ENCODE data around the gene USP46.

USP46 gene

DNA sequence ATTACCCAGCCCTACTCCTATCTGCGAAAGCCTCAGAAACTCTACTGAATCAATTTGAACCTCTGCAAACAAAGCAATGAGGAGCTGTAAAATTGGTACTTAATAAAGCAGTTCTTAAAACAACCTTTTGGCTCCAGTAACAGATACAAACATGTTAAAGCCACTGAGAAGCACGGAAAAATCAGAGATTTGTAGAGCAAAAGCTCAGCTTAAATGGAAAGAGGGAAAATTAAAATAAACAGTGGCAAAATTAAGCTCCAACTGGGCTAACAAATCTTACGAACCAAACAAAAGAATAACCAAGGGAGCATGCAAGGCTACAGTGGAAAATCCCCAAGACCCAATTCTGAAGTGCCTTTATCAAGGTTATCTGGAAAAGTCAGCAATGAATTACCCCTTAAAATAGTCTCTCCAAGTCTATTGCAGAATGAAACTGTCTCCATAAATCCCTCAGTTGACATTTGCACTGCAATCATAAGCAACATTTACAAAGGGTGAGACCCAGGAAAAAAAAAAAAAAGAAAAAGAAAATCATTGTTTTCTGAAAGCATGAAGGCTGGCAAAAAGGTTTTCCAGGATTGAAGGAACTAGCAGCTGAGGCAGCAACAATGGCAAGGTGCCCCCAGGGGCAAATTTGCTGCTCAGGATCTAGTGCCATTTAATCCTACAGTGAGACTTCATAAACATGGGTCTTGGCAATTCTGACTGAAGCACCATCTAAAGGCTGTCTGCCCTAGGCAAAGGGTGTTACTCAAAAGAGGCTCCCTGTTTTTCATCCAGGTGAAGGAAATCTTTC is 40.1 kb downstream of the USP46 start:
- Histone ChIP-seq H3K27me3 (replicated peaks; ENCODE audit: control insufficient read depth, insufficient read depth, low read length) (no peaks in the 10 kb centered on the region), H3K36me3 (ENCODE audit: control insufficient read depth, insufficient read depth, low read length, severe bottlenecking) (no peaks in the 10 kb centered on the region), H3K9ac (ENCODE audit: low read length) (no peak overlapping the region), H3K9me3 (ENCODE audit: control insufficient read depth, low read length) (no peaks in the 10 kb centered on the region), H3K4me1 (ENCODE audit: control insufficient read depth, insufficient read depth, low read length) (peaks cover 6% of the 10 kb centered on the region), H3K4me3 (ENCODE audit: low read length) (no peak overlapping the region)
- DNase-seq (ENCODE audit: low read depth) = no peak

DNA sequence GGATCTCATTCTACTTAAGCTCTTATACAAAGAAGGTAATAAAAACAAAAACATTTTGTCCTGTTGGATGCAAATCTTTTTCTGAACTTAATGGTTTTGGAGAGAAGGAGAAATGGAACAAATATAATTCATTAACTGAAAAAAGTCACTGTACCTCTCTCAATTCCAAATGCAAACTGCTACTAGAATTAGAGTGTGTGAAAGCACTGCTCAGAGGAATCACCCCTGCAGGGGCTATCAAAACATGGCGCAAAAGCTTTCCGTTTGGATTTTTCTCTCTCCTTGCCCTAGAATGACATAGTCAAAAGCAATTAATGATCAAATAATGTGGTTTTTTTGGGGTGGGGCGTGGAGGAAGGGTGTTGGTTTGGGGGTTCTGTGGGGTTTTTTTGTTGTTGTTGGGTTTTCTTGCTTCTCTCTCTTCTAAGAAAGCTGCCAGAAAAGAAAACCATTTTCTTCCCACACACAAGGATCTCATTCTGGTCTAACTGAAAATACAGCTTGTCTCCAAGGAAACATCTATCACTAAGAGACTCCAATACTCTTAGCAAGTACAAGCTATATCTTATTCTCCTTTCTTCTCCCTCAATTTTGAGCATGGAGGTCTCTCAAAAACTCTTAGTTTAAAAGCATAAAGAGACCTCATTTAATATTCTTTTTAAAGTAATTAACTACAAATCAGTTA is 41.6 kb downstream of the USP46 start:
- Histone ChIP-seq H3K27me3 (replicated peaks; ENCODE audit: control insufficient read depth, insufficient read depth, low read length) (no peaks in the 10 kb centered on the region), H3K9me3 (ENCODE audit: control insufficient read depth, low read length) (no peaks in the 10 kb centered on the region), H3K9ac (ENCODE audit: low read length) (no peak overlapping the region), H3K4me3 (ENCODE audit: low read length) (no peak overlapping the region), H3K36me3 (ENCODE audit: control insufficient read depth, insufficient read depth, low read length, severe bottlenecking) (peaks cover 3% of the 10 kb centered on the region), H3K4me1 (ENCODE audit: control insufficient read depth, insufficient read depth, low read length) (peaks cover 6% of the 10 kb centered on the region)
- DNase-seq (ENCODE audit: low read depth) = no peak

DNA sequence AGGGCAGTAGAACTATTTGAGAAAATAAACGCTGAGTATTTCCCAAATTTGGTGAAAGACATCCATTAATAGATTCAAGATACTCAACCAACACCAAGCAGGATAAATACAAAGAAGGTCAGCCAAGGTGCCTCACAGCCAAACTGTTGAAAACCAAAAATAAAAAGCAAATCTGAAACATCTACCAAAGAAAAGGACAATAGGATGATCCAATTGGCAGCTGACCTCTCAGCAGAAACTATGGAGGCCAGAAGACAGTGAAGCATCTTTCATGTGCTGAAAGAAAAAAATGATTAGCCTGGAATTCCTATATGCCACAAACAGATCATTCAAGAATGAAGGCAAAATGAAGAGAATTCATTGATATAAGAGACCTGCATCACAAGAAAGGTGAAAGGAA is 44.9 kb downstream of the USP46 start:
- H3K27me3 ChIP-seq (replicated peaks; ENCODE audit: control insufficient read depth, insufficient read depth, low read length) = no peaks in the 10 kb centered on the region
- no peak overlapping the region for H3K4me3 ChIP-seq (ENCODE audit: low read length)
- peaks cover 11% of the 10 kb centered on the region for H3K36me3 ChIP-seq (ENCODE audit: control insufficient read depth, insufficient read depth, low read length, severe bottlenecking)
- no peak for DNase-seq (ENCODE audit: low read depth)
- H3K9me3 ChIP-seq (ENCODE audit: control insufficient read depth, low read length) = no peaks in the 10 kb centered on the region
- peaks cover 4% of the 10 kb centered on the region for H3K4me1 ChIP-seq (ENCODE audit: control insufficient read depth, insufficient read depth, low read length)
- H3K9ac ChIP-seq (ENCODE audit: low read length) = no peak overlapping the region

DNA sequence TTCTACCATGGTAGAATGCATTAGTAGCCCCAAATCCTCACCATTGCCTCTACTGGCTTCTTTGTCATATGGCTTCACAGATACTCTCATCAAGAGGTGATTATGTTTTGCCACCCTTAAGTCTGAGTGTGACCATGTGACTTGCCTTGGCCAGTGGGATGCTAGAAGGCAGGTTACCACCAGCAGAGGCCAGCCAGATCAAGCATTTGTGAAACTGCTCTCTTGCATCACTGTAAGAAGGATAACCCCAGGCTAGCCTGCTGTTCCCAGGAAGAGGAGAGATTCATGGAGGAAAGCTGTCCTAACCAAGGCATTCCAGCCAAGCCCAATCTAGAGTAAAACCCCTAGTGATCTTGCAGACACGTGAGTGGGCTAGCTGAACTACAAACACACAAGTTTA is 46.8 kb downstream of the USP46 start:
- no peaks in the 10 kb centered on the region for H3K27me3 ChIP-seq (replicated peaks; ENCODE audit: control insufficient read depth, insufficient read depth, low read length)
- H3K36me3 ChIP-seq (ENCODE audit: control insufficient read depth, insufficient read depth, low read length, severe bottlenecking) = peaks cover 25% of the 10 kb centered on the region
- H3K4me1 ChIP-seq (ENCODE audit: control insufficient read depth, insufficient read depth, low read length) = no peaks in the 10 kb centered on the region
- H3K9ac ChIP-seq (ENCODE audit: low read length) = no peak overlapping the region
- H3K9me3 ChIP-seq (ENCODE audit: control insufficient read depth, low read length) = no peaks in the 10 kb centered on the region
- no peak for DNase-seq (ENCODE audit: low read depth)
- H3K4me3 ChIP-seq (ENCODE audit: low read length) = no peak overlapping the region

DNA sequence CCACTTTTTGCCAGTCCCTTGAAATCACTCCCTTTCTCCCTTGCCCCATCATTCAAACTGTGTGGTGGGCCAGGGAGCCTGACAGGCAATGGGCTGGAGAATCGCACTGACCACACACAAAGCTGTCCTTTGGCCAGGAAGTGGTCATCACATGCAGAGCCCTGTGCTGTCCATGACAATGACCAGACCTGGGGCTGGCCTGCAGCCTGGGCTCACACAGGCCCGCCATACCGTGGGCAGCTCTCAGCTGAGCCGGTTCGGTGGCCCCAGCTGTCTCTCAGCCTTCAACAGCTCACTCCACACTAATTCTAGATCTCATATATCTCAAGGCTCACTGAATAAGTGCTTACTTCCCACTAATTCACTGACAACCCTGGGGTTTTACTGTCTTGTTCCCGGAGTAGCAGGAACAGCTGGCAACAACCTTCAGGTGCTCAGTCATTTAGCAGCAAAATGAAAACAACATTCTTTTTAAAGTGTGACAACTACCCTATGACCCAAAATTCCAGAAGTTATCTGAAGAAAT is 48.0 kb downstream of the USP46 start:
- H3K36me3 ChIP-seq (ENCODE audit: control insufficient read depth, insufficient read depth, low read length, severe bottlenecking) = peaks cover 25% of the 10 kb centered on the region
- no peaks in the 10 kb centered on the region for H3K9me3 ChIP-seq (ENCODE audit: control insufficient read depth, low read length)
- no peak for DNase-seq (ENCODE audit: low read depth)
- H3K27me3 ChIP-seq (replicated peaks; ENCODE audit: control insufficient read depth, insufficient read depth, low read length) = no peaks in the 10 kb centered on the region
- H3K9ac ChIP-seq (ENCODE audit: low read length) = no peak overlapping the region
- no peaks in the 10 kb centered on the region for H3K4me1 ChIP-seq (ENCODE audit: control insufficient read depth, insufficient read depth, low read length)
- no peak overlapping the region for H3K4me3 ChIP-seq (ENCODE audit: low read length)

DNA sequence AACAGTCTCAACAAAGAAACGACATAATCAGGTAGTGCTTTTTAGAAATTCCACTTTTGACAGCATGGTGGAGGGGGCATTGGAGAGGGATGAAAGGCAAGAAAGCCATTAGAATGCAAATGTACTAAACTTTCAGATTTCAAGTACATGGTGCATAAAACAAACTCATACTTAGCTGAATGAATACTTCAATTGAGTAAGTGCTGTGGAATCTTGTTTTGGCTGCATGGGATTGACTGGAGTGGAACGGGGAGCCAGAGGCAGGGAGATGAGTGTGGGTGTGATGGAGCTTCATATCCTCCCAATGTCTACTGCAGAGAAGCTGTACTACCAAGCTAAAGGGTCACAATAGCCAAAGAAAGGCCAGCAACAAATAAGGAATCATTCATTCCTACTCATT is 52.4 kb downstream of the USP46 start:
- no peak overlapping the region for H3K9ac ChIP-seq (ENCODE audit: low read length)
- DNase-seq (ENCODE audit: low read depth) = peak; percentile 24
- H3K27me3 ChIP-seq (replicated peaks; ENCODE audit: control insufficient read depth, insufficient read depth, low read length) = no peaks in the 10 kb centered on the region
- peaks cover 56% of the 10 kb centered on the region for H3K36me3 ChIP-seq (ENCODE audit: control insufficient read depth, insufficient read depth, low read length, severe bottlenecking)
- H3K9me3 ChIP-seq (ENCODE audit: control insufficient read depth, low read length) = no peaks in the 10 kb centered on the region
- H3K4me1 ChIP-seq (ENCODE audit: control insufficient read depth, insufficient read depth, low read length) = no peaks in the 10 kb centered on the region
- no peak overlapping the region for H3K4me3 ChIP-seq (ENCODE audit: low read length)

DNA sequence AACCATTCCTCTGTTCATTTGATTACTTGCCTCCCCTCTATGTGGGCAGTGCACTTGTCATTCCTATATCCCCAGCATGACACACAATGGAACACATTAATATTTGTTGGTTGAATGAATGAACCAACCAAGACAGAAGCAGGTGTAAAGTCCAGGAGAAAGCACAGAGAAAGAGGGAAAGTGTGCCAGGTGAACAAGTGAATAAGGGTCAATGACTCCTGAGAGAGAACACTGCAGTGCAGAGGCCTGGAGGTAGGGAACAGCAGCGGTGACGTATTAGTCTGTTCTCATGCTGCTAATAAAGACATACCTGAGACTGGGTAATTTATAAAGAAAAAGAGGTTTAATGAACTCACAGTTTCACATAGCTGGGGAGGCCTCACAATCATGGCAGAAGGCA is 53.1 kb downstream of the USP46 start:
- Histone ChIP-seq H3K36me3 (ENCODE audit: control insufficient read depth, insufficient read depth, low read length, severe bottlenecking) (peaks cover 60% of the 10 kb centered on the region), H3K9me3 (ENCODE audit: control insufficient read depth, low read length) (no peaks in the 10 kb centered on the region), H3K27me3 (replicated peaks; ENCODE audit: control insufficient read depth, insufficient read depth, low read length) (no peaks in the 10 kb centered on the region), H3K9ac (ENCODE audit: low read length) (no peak overlapping the region), H3K4me3 (ENCODE audit: low read length) (no peak overlapping the region), H3K4me1 (ENCODE audit: control insufficient read depth, insufficient read depth, low read length) (no peaks in the 10 kb centered on the region)
- DNase-seq (ENCODE audit: low read depth) = no peak

DNA sequence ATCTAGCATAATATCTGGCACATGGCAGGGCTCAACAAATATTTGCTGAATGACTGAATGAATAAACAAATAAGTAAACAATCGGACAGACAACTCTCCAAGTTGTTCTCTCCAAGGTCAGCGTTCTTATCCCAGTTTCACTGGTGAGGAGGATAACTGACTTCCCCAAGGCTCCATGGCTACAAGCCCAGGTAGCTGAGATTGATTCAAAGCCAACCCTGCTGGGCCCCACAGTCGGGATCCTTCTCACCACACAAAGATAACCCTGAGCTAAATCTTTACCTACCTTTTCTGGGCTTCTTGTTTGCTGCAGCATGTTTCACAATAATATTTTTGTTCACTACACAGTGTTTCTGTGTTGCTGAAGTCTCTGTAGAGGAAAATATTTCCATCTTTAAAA is 54.9 kb downstream of the USP46 start:
- Histone ChIP-seq H3K4me3 (ENCODE audit: low read length) (no peak overlapping the region), H3K27me3 (replicated peaks; ENCODE audit: control insufficient read depth, insufficient read depth, low read length) (no peaks in the 10 kb centered on the region), H3K36me3 (ENCODE audit: control insufficient read depth, insufficient read depth, low read length, severe bottlenecking) (peaks cover 62% of the 10 kb centered on the region), H3K4me1 (ENCODE audit: control insufficient read depth, insufficient read depth, low read length) (no peaks in the 10 kb centered on the region), H3K9ac (ENCODE audit: low read length) (no peak overlapping the region), H3K9me3 (ENCODE audit: control insufficient read depth, low read length) (no peaks in the 10 kb centered on the region)
- no peak for DNase-seq (ENCODE audit: low read depth)

DNA sequence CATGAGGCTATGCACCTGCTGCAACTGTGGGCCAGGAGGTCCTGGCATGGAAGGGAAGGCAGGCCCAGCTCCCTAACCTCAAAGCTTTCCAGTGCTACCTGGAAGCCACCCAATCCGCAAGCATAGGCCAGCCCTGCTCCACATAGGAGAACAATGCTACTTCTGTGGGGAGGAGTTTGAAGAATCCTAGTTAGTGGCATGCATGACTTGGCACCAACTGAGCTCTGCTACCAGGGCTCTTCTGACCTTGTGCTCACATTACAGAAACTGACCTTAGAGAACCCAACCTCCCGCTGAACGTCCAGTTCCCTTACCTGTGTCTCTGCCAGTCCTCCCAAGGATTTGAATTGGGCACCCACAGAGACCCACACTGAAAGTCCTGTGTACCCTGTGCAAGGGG is 58.8 kb downstream of the USP46 start:
- Histone ChIP-seq H3K9ac (ENCODE audit: low read length) (no peak overlapping the region), H3K4me3 (ENCODE audit: low read length) (no peak overlapping the region), H3K4me1 (ENCODE audit: control insufficient read depth, insufficient read depth, low read length) (no peaks in the 10 kb centered on the region), H3K9me3 (ENCODE audit: control insufficient read depth, low read length) (no peaks in the 10 kb centered on the region), H3K36me3 (ENCODE audit: control insufficient read depth, insufficient read depth, low read length, severe bottlenecking) (peaks cover 73% of the 10 kb centered on the region), H3K27me3 (replicated peaks; ENCODE audit: control insufficient read depth, insufficient read depth, low read length) (no peaks in the 10 kb centered on the region)
- no peak for DNase-seq (ENCODE audit: low read depth)

DNA sequence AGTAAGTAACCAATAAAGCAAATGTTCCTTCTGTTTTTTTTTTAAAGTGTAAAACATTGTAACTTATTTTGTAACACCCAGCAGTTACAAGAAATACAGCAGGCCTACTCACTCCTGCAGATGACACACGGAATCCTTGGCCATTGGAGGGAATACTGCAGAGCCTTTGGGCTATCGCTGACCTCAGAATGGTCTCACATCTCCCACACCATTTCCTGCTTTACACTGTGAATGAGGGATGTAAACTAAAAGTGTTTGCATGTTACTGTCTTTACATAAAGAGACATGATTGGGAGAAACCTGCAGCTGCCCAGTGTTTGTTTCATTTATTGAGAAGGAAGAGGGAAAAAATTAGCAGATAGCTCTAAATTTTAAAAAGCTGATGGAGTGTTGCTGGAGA is 64.1 kb downstream of the USP46 start:
- Histone ChIP-seq H3K36me3 (ENCODE audit: control insufficient read depth, insufficient read depth, low read length, severe bottlenecking) (peaks cover 45% of the 10 kb centered on the region), H3K4me3 (ENCODE audit: low read length) (no peak overlapping the region), H3K4me1 (ENCODE audit: control insufficient read depth, insufficient read depth, low read length) (no peaks in the 10 kb centered on the region), H3K27me3 (replicated peaks; ENCODE audit: control insufficient read depth, insufficient read depth, low read length) (no peaks in the 10 kb centered on the region), H3K9me3 (ENCODE audit: control insufficient read depth, low read length) (no peaks in the 10 kb centered on the region), H3K9ac (ENCODE audit: low read length) (no peak overlapping the region)
- no peak for DNase-seq (ENCODE audit: low read depth)

DNA sequence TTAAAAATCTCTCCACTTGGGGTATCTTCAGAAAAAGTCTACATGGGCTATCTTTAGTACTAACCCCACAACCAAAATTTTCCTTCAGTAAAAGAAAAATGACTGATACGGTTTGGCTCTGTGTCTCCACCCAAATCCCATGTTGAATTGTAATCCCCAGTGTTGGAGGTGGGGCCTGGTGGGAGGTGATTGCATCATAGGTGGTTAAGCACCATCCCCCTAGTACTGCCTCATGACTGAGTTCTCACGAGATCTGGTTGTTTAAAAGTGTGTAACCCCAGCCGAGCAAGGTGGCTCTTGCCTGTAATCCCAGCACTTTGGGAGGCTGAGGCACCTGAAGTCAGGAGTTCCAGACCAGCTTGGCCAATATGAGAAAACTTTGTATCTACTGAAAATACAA is 66.8 kb downstream of the USP46 start:
- H3K9ac ChIP-seq (ENCODE audit: low read length) = no peak overlapping the region
- H3K4me1 ChIP-seq (ENCODE audit: control insufficient read depth, insufficient read depth, low read length) = no peaks in the 10 kb centered on the region
- no peaks in the 10 kb centered on the region for H3K9me3 ChIP-seq (ENCODE audit: control insufficient read depth, low read length)
- no peaks in the 10 kb centered on the region for H3K27me3 ChIP-seq (replicated peaks; ENCODE audit: control insufficient read depth, insufficient read depth, low read length)
- no peak for DNase-seq (ENCODE audit: low read depth)
- peaks cover 32% of the 10 kb centered on the region for H3K36me3 ChIP-seq (ENCODE audit: control insufficient read depth, insufficient read depth, low read length, severe bottlenecking)
- no peak overlapping the region for H3K4me3 ChIP-seq (ENCODE audit: low read length)
